GM19455 (cell line): ENCODE results near the gene WBP1L.
"Not testable (repeated sequence)": the region's sequence is repeated elsewhere in the genome, so short reads cannot be mapped to it uniquely, and the experiment has no call there.

Source experiments
- ATAC-seq: cut with Tn5 transposase; IDR thresholded peaks from one replicate; pipeline ENCODE4 v1.9.1; 2021; ENCODE audit not compliant: unreplicated experiment

Gene WBP1L

DNA sequence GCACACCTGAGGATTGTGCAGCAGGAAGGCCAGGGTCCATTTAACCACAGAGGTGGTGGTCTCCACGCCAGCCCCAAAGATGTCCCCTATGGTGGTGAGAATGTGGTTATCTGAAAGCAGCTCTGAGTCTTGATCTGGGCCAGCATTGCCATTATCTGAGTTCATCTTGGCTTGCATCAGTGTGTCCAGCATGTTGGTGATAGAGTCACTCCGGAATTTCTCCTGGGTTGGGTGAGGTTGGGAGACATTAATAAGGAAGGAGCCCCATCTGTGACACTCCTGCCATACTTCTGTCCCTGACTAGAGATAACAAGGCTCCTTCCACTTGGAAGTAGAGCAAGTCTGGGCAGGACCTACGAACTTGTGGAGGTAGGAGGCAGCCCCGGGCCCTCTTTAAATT lies 89.2 kb downstream of the WBP1L start:
- no peak for ATAC-seq

DNA sequence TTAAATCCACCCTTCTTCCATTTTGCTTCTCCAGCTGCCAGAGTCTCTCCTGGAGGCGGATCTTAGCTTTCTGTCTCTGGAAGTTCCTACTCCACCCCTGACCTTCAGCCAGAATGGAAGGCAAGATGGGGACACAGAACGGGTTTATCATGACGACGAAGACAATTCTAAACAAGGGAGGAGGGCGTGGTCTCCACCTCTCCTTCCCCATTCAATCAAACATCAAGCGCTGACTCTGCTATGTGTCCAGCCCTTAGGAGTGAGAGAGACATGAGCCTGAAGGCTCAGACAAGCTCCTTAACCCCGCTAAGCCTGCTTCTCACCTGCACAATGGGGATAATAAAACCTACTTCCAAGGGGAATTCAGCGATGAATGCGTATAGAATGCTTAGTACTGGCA lies 90.4 kb downstream of the WBP1L start:
- ATAC-seq: no peak

DNA sequence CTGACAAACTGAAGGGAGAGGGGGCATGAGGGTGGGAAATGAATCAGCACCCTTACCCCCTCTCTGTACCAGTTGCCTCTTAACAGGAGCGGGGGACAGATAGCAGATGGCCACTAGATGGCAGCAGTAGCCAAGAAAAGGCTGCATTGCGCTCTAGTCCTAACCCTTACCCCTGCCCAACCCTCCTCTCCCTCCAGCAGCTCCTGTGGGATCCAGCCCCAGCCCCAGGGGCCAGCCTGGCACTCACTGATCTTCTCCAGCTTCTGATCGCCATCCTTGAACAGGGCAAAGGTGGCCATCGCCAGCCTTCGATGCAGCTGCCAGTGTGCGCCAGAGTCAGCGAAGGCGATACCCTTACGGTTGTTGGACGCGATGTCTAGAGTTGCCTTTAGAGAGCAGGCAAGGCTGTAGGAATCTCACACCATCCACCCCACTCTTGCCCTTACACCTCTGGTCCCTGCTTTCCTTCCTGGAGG lies 91.3 kb downstream of the WBP1L start:
- ATAC-seq: no peak

DNA sequence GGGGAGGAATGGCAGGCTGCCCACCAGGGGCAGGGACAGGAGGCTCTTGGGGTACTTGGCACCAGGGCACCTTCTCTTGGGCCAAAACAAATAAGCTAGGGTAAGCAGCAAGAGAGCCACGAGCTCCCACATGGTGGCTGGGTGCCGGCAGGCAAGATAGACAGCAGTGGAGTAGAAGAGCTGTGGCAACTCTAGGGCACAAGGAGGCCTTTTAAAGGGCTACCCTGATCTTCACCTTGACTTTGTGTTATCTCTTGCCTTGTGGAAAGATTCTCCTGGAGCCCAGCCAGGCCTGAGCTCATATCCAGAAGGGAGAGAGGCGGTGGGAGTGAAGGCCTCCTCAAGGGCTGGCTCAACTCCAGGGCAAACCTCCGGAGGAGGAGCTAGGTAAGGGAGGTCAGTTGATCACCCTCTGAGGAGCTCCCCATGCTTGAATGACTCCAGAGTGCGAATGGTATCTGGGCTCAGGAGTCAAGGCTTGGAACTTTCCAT lies 93.5 kb downstream of the WBP1L start, which contains the start of gene CYP17A1:
Gene CYP17A1 (minus strand): TSS at position 184 of the 492 bp plus-strand sequence. CDS start 52 bp downstream, at position 132.
- ATAC-seq: no peak

DNA sequence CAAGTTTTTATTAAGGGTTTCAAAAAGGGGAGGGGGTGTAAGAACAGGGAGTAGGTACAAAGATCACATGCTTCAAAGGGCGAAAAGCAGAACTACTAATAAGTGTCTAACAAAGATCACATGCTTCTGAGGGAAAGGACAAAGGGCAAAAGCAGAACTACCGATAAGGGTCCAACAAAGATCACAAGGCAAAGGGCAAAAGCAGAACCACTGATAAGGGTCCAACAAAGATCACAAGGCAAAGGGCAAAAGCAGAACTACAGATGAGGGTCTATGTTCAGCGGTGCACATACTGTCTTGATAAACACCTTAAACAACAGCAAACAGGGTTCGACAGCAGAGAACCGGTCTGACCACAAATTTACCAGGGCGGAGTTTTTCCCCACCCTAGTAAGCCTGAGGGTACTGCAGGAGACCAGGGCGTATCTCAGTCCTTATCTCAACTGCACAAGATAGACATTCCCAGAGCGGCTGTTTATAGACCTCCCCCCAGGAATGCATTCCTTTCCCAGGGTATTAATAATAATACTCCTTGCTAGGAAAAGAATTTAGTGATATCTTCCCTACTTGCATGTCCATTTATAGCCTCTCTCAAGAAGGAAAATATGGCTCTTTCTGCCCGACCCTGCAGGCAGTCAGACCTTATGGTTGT lies 94.7 kb downstream of the WBP1L start:
- ATAC-seq: not testable (repeated sequence)

DNA sequence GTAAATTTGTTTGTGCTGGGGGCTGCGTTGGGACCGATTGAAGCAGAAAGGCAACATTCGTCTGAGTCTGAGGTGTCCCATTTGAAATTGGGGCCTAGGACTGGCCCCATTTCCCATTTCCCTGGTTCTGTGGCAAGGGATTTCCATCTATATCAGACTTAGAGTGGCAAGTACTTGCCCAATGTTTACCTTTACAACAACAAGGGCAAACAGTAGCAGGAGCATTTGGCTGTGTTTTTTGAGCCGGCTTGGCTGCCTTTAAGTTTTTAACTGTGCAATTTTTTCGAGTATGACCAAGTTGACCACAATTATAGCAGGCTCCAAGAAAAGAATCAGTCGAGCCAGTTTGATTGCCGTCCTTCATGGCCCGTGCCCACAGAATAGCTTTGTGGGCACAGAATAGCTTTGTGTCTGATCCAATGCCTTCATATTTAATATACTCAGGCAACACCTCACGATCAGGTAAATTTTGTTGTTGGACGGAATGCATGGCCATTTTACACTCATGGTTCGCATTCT lies 98.1 kb downstream of the WBP1L start:
- ATAC-seq: no peak

DNA sequence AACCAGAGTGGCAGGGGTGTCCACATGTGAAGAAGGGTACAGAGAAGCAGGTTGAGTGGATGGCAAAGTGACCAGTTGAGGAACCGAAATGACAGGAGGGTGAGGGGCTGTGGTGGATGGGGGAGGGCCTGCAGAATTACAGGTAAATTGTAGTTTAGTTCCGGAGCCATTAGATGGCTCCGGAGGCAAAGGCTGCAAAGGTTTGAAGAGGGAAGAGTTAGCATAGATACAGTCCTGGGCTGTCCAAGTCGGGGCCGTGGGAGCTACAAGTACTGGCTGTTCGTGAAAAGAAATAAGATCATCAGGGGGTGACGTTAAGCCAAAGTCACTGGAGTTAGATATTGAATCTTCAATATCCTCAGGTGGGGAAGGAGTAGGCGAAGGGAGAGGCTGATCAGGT lies 99.4 kb downstream of the WBP1L start:
- ATAC-seq: not testable (repeated sequence)

DNA sequence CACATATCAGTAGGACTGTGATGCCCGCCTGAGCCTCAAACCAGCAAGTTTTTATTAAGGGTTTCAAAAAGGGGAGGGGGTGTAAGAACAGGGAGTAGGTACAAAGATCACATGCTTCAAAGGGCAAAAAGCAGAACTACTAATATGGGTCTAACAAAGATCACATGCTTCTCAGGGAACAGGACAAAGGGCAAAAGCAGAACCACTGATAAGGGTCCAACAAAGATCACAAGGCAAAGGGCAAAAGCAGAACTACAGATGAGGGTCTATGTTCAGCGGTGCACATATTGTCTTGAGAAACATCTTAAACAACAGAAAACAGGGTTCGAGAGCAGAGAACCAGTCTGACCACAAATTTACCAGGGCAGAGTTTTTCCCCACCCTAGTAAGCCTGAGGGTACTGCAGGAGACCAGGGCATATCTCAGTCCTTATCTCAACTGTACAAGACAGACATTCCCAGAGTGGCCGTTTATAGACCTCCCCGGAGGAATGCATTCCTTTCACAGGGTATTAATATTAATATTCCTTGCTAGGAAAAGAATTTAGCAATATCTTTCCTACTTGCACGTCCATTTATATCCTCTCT lies 100.5 kb downstream of the WBP1L start:
- ATAC-seq: not testable (repeated sequence)

DNA sequence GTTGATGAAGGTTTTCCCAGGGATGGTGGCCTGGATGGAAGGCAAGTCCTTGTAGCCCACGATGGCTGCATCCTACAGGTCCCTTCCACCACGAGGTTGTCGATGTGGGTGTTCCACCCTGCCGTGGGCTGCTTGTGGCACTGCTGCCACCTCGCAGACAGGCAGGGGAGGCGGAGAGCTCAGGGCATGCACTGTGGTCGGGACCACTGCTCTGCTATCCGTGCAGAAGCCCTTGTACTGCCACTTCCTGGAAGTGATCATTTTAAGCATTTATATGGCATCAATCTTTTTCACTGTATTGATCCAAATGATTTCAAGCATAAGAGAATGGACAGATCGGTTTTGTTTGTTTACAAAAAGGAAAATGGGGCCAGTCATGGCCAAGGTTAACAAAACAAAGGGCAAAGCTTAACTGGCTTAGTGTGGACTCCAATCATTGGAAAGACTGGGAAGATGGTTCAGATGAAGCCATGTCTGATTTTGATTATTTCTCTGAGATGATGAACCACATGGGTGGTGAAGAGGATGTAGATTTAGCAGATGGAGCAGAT lies 101.7 kb downstream of the WBP1L start:
- no peak for ATAC-seq

DNA sequence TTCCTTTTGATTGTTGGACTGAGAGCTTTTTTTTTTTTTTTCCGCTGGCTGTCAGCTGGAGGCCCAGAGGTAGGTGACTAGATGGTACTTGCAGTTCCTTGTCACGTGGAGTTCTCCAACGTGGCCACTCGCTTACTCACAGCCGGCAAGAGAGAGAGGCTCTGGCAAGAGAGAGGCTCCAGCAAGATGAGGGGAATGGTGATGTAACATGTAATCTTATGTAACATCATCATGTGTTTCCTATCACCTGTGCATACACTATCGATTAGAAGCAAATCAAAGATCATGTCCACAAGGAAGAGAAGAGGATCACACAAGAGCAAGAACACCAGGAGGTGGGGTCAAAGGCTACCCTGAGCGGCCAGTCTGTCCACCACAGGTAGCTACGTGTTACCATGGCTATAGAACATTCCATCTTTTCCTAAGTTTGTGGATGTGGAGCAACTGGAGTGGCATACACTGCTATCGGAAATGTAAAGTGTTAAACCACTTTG lies 106.3 kb downstream of the WBP1L start:
- no peak for ATAC-seq

DNA sequence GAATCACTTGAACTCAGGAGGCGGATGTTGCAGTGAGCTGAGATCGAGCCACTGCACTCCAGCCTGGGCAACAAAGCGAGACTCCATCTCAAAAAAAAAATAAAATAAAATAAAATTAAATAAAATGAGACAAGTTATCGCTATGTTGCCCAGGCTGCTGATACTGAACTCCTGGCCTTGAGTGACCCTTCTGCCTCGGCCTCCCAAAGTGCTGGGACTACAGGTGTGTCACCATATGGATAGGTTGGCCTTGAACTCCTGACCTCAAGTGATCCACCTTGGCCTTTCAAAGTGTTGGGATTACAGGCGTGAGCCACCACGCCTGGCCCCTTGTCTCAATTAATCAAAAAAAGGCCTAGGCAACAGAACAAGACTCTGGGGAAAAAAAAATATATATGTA lies 109.5 kb downstream of the WBP1L start:
- ATAC-seq: not testable (repeated sequence)

DNA sequence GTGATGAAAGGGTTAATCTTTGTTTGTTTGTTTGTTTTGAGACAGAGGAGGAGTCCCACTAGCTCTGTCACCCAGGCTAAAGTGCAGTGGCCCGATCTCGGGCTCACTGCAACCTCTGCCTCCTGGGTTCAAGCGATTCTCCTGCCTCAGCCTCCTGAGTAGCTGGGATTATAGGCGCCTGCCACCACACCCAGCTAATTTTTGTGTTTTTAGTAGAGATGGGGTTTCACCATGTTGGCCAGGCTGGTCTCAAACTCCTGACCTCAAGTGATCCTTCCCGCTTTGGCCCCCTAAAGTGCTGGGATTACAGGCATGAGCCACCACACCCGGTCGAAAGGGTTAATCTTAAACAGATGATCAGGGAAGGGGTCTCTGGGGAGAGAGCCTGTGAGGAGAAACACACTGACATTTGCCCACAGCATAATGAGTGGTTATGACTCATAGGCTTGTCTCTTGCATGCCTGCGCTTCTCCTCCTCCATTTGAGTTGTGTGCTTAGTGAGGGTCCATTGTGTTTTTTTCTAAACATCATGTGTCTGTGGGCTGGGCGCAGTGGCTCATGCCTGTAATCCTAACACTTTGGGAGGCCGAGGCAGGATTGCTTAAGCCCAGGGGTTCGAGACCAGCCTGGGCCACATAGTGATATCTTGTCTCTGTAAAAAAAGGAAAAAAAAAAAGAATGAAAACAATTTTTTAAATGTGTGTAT lies 112.1 kb downstream of the WBP1L start:
- not testable (repeated sequence) for ATAC-seq

DNA sequence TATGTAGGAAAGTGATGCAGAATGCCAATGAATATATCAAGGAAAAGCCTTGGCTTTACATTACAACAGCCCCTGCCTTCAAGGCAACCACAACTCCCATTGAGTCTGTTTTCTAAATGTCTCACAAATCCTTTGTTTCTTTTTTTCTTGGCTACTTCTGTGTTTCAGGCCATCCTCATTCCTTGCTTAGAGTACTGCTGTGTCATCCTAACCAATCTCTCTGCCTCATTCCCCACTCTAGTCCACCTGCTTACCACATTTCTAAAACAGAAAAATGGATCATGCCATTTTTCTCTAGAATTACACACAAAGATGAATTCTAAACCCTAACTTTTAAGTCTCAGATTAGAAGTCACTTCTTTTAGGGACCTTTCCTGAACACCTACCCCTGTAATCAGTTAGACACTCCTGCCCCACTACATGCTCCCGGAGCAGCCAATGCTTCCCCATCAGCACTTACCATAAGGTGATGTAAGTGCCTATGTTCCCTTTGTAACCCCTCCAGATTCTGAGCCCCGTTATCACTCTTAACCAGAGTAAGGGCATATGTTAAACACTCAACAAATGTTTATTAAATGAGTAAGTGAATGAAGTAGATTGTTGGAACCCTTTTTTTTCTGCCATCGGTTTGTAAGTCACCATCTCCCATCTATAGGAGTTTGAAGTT lies 113.1 kb downstream of the WBP1L start:
- ATAC-seq: no peak

DNA sequence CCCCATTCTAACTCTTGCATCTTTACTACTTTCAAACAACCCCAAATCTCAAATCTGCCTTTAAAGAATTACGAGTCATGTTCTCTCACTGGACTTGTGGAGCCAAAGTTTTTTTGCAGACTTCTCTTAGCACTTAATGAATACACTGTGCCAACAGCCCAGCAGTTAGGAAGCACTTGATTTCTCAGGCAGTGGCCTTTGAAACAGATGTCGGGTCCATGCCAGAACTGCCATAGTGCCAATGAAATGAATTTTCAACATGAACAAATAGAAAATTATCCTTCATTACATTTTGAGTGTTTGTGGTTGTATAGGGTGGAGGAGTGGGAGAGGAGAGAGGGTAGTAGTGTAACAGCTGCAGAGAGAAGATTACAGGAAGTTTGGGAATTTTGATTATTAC lies 116.2 kb downstream of the WBP1L start:
- no peak for ATAC-seq

DNA sequence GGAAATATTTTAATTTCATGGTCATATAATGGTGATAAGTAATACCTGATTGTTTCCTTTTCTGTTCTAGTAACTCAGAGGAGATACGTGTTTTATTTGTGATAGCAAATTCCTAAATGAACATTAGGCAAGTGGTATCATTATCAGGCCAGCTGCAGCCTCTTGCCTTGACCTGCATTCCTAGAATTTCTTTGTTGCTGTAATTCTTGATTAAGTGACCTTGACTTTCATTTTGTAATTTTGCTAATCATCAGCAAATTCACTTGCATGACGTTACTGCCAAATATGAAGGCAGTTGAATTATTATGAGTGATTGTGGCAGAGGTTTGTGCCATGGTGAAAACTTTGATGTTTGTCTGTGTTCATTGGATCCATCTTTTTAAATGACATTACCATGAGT lies 119.9 kb downstream of the WBP1L start:
- no peak for ATAC-seq

DNA sequence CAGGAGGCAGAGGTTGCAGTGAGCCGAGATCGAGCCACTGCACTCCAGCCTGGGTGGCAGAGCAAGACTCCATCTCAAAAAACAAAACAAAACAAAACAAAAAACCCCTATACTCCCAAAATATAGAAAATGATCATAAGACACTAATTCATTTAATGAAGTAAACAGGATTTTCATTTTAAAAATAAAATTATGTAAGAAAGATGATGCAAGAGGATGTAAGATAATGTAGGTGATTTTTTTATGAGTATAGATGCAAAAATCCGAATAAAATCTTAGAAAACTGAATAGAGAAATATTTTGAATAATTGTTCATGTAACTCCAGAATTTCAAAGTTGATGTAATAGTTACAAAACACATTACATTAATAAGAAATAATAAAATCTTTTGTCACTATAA lies 121.9 kb downstream of the WBP1L start:
- no peak for ATAC-seq
